Activated T-cell treated with anti-CD3 and anti-CD28 coated beads, Interleukin-2, amount 50 U/mL, for 48 hours (primary cell): ENCODE results near the gene PTTG1IP.
"Not testable (repeated sequence)": the region's sequence is repeated elsewhere in the genome, so short reads cannot be mapped to it uniquely, and the experiment has no call there.

Experiments
- DNase-seq, 2 experiments: peaks; one replicate each; pipeline ENCODE4 v3.0.0-alpha.2; 2020

The PTTG1IP gene

DNA sequence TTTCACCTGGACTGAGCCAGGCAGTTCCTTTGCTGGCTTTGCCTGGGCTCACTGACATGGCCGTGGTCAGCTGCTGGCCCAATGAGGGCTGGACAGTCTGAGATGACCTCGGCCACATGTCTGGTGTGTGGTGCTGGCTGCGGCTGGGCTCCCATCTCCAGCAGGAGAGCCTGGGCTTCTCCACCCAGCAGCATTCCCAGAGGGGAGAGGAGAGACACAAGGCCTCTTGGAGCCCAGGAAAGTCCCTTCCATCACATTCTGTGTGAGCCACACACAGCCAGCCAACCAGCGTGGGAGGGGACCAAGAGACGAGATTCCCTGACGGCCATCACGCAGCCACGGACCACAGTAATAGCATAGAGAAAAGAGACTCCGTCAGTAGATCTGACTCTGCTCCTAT, 34.5 kb downstream of the PTTG1IP start:
- no peak for DNase-seq

GRCh38 chr21:44838039-44838895, 35.2 kb downstream of the PTTG1IP start:
- DNase-seq: no peak

GRCh38 chr21:44837537-44837936, 36.0 kb downstream of the PTTG1IP start:
- no peak for DNase-seq

- no peak for DNase-seq
Measured at GRCh38 chr21:44836666-44837471, 36.6 kb downstream of the PTTG1IP start.

- DNase-seq: no peak
Measured at GRCh38 chr21:44836349-44836665, 37.2 kb downstream of the PTTG1IP start.

- no peak for DNase-seq
Measured at GRCh38 chr21:44835647-44835973, 37.9 kb downstream of the PTTG1IP start.

DNA sequence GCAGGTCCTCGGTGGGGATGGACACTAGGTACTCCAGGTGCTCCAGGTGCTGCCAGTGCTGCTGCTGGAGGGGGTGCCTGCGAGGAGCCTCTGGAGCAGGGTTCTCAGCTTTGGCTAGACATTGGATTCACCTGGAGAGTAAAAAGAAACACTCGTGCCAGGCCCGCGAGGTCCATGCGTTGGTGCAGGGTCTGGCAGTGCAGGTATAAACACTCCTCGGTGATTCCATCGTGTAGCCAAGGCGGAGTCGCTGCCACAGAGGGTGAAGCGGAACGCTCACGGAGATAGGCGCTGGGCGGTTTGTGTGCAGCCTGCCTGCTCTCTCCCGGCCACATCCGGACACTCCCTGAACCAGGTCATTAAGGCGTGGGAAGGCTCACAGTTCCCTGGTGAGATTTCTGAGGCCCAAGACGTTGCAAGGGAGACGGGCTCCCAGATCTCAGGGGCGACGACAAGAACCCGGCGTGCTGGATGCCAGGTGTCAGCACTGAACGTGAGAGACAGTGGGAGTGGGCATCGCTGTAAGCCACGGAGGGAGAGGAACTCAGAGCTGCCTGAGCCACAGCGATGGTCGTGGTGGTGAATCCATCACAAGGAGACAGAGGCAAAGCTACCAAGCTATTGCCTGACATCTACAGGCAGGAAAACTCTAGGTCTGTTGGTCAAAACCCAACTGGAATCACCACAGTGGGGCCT, 38.4 kb downstream of the PTTG1IP start:
- DNase-seq: no peak

DNA sequence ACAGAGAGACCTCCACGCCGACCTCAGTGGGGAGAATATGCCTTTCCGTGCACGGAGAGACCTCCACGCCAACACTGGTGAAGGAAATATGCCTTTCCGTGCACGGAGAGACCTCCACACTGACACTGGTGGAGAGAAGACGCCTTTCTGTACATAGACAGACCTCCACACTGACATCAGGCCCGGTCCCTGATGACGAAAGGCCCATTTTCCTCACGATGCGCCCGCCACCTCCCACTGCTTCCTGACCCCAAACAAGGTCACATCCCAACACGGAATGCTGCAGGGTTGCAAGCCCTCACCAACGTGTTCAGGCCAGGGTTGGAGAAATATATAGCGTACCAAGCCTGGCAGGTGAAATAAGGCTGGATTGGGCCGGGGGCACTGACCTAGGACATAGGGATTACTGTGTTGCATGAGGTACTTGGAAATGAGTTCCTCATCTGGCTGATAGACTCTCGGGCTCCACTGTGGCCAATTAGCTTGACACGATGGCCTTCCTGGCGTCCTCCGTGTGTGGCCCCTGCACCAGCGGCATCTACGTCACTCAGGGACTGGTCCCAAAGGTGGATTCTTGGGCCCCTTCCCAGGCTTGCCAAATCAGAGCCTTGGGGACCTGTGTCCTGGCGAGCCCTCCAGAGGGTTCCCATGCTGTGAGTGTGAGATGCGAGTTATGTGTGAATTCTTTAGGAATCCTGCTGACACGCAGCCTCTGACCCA, 39.1 kb downstream of the PTTG1IP start:
- no peak for DNase-seq

DNA sequence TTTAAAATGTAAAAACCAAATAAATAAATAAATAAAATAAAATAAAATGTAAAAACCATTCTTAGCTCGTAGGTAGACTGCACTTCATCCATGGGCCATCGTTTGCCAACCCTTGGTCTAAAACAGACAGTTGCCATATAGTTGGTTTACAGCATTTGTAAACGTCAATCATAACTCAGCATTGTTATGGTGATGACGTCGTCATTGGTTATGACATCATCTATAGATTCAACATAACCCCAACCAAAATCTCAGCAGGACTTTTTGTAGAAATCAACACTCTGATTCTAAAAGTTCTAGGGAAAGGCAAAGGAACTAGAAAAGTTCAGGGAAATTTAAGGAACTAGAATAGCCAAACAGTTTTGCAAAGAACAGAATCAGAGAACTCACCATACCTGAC, 39.8 kb downstream of the PTTG1IP start:
- DNase-seq: no peak

GRCh38 chr21:44832516-44833255, 40.8 kb downstream of the PTTG1IP start:
- DNase-seq: not testable (repeated sequence)

DNA sequence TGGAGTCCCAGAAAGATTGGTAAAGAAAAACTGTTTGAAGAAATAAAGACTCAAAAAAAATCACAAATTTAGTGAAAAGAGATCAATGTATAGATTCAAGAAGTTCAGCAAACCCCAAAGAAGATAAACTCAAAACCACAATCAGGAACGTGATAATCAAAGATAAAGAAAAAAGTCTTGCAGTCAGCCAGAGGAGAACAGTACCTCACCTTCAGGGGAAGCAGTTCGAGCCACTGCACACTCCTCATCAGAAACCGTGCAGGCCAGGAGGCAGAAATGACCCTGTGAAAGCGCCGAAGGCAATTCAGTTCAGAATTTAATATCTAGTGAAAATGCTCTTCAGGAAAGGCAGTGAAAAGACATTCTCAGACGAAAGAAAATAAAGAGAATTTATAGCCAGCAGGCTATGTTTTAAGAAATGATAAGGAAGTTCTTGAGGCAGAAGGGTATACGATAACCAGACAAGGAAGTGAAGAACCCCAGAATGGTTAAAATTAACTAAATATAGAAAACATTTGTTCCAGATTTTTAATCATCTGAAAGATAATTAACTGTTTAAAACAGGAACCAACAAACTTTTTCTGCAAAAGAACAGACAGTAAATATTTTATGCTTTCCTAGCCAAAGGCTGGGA, 42.1 kb downstream of the PTTG1IP start:
- DNase-seq: no peak

GRCh38 chr21:44829507-44830092, 43.9 kb downstream of the PTTG1IP start:
- DNase-seq: no peak

DNA sequence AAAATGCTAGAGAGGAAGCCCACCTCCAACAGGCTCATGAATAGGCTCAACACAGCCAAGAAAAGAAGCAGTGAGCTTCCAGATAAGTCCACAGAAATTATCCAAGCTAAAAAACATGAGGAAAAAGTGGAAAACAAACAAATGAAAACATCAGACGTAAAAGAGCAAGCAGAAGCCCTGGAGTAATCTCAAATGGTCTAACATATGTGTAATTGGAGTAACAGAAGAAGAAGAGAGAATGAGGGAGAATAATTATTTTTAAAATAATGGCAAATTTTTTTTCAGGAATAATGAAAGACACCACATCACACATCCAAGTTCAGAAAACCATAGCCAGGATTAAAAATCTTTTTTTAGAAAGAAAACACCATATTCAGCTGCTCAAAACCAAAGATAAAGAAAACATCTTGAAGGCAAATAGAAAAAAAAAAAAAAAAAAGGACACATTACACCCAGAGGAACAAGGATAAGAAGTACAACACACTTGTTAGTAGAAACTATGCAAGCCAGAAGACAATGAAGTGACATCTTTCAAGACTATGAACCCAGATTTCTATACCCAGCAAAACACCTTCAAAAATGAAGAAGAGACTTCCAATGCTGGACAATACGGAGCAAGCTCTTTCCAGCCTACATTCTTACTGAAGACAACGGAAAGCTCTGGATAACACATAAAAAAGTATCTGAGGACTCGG, 45.0 kb downstream of the PTTG1IP start:
- no peak for DNase-seq

- DNase-seq: no peak
Measured at GRCh38 chr21:44823179-44823660, 50.3 kb downstream of the PTTG1IP start.

DNA sequence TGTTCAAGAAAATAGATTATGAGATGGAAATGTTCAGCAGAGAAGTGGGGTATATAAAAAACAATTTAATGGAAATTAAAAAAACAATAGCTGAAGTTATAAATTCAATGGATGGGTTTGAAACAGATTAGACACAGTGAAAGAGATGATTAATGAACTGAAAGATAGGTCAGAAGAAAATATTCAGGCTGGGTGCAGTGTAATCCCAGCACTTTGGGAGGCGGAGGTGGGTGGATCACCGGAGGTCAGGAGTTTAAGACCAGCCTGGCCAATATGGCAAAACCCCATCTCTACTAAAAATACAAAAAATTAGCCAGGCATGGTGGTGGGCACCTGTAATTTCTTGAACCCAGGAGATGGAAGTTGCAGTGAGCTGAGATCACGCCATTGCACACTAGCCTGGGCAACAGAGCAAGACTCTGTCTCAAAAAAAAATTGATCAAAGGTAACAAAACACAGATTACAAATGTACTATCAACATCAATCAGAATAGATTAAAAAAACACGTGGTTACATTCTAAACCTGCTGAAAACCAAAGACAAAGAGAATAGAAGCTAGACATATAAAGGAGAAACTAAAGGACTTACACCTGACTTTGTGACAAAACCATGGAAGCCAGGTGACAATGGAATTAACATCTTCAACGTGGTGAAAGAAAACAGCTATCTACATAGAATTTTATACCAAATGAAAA, 50.9 kb downstream of the PTTG1IP start:
- DNase-seq: no peak

- no peak for DNase-seq
Measured at GRCh38 chr21:44820851-44821250, 52.6 kb downstream of the PTTG1IP start.

GRCh38 chr21:44819283-44820243, 53.9 kb downstream of the PTTG1IP start:
- DNase-seq: no peak

DNA sequence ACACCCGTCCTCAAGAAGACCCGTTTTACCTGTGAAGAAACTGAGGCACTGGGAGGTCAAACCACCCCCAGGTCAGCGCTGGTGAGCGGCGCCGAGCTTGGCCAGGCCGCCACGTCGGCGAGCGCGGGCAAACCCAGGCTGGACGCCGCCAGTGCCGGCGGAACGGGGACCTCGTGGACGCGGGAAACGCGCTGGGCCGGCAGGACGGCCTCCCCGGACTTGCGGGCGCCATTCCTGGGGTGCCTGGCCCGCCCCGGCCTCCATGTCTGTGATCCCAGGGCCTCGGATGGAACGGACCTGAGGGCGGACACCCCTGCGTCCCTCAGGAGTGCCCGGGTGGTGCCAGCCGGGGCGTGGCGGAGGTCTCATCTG, 54.9 kb downstream of the PTTG1IP start:
- DNase-seq: no peak
